ENCODE data around the gene SERTAD4. TPM values are rescaled to one million over a fixed set of nuclear protein-coding genes. Genes with fewer than 3 reads are reported as not detected.

The SERTAD4 gene
- total and polyA plus RNA-seq, 10 of the 15 experiments (the other 5 are each of a cell fraction or from before 2014, with no cell fraction given), result not detected

- no peak for TF ChIP-seq ATF2 (IDR thresholded peaks at IDR 0.05; ENCODE audit: low read length)
- no peak for TF ChIP-seq NRF1 (conservative IDR thresholded peaks at IDR 0.05; ENCODE audit: low read depth, low read length)
- TF ChIP-seq IRF5 (IDR thresholded peaks at IDR 0.05; ENCODE audit: borderline replicate concordance), result no peak
- no peak for TF ChIP-seq NFYB (IDR thresholded peaks at IDR 0.05; ENCODE audit: insufficient read depth, low read depth, low read length)
- TF ChIP-seq ZNF217 (IDR thresholded peaks at IDR 0.05), result no peak
- TF ChIP-seq NFYA (IDR thresholded peaks at IDR 0.05; ENCODE audit: borderline replicate concordance, low read depth, low read length), result no peak
- TF ChIP-seq, protein P1, sequence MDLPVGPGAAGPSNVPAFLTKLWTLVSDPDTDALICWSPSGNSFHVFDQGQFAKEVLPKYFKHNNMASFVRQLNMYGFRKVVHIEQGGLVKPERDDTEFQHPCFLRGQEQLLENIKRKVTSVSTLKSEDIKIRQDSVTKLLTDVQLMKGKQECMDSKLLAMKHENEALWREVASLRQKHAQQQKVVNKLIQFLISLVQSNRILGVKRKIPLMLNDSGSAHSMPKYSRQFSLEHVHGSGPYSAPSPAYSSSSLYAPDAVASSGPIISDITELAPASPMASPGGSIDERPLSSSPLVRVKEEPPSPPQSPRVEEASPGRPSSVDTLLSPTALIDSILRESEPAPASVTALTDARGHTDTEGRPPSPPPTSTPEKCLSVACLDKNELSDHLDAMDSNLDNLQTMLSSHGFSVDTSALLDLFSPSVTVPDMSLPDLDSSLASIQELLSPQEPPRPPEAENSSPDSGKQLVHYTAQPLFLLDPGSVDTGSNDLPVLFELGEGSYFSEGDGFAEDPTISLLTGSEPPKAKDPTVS (IDR thresholded peaks at IDR 0.05; ENCODE audit: low read depth, low read length), result no peak
- no peak for TF ChIP-seq SUPT20H (IDR thresholded peaks at IDR 0.05; ENCODE audit: borderline replicate concordance, control insufficient read depth, low read depth, low read length)
Measured at GRCh38 chr1:210201681-210202080, 30.9 kb upstream of the SERTAD4 start (continued).
